H1 (cell line): ENCODE results near the gene MEN1. TPM values are rescaled to one million over a fixed set of nuclear protein-coding genes. Genes with fewer than 3 reads are reported as not detected.

Experiments
- CEBPB ChIP-seq: IDR thresholded peaks from 2 replicates; pipeline ENCODE4 v1.6.1; 2012; ENCODE audit warnings: low read depth, low read length
- CHD1 ChIP-seq: IDR thresholded peaks from 2 replicates; pipeline ENCODE4 v1.6.1; 2012; ENCODE audit warnings: low read depth, low read length, improper control_type of control experiment
- JUN ChIP-seq: IDR thresholded peaks from 2 replicates; pipeline ENCODE4 v1.6.1; 2011; ENCODE audit warnings: low read depth, mild to moderate bottlenecking, improper control_type of control experiment, low read length
- KDM4A ChIP-seq: IDR thresholded peaks from one replicate; pipeline ENCODE4 v1.7.1; 2012; ENCODE audit warnings: low read depth, mild to moderate bottlenecking, moderate library complexity, low read length, inconsistent platforms; ENCODE audit not compliant: severe bottlenecking
- PHF8 ChIP-seq: fragments of 200-600 bp; sonication (generic); conservative IDR thresholded peaks from 2 replicates; pipeline ENCODE4 v1.7.1; 2012; ENCODE audit warnings: low read depth, mild to moderate bottlenecking, inconsistent platforms, low read length, moderate library complexity
- SRF ChIP-seq: IDR thresholded peaks from 2 replicates; pipeline ENCODE4 v1.6.1; 2011; ENCODE audit warnings: mild to moderate bottlenecking, low read depth, low read length, moderate library complexity
- TCF12 ChIP-seq: IDR thresholded peaks from 2 replicates; pipeline ENCODE4 v1.6.1; 2011; ENCODE audit warnings: low read depth, mild to moderate bottlenecking, low read length
- polyA plus RNA-seq, 7 experiments: library from polyadenylated mRNA; depleted of rRNA in 3 of 7; stranded (reverse) in 5 of 7; unstranded in 2 of 7; fragments of >200 nt in 5 of 7; fragments of 200-250 nt in 2 of 7; gene quantifications; 1 replicate in 5 of 7; 2 replicates in 1 of 7; 4 replicates in 1 of 7; pipeline versions ENCODE4 v1.2.1 to v1.2.3, GENCODE V29; 2011 to 2013; ENCODE audit warnings: missing spikeins in 2 of 7, mixed read lengths in 2 of 7
- total RNA-seq: library from RNA; stranded (reverse); fragmentation: NEBNext Ultra II Directional; extraction: Animal tissue kit (Norgen Biotek cat#: 25700); gene quantifications from 2 replicates; pipeline ENCODE4 v1.2.1, GENCODE V29; 2021
- TF ChIP-seq, protein P1 (sequence below): fragments of 300-600 bp; sonication (generic); IDR thresholded peaks from 2 replicates; pipeline ENCODE4 v1.7.1; 2012; ENCODE audit warnings: low read length, moderate library complexity, mild to moderate bottlenecking, inconsistent platforms; ENCODE audit not compliant: insufficient replicate concordance

MEN1 gene
- total and polyA plus RNA-seq, 2 of the 8 experiments (the other 6 are each of a cell fraction or from before 2014, with no cell fraction given), result 47.2 to 56.3 TPM

DNA sequence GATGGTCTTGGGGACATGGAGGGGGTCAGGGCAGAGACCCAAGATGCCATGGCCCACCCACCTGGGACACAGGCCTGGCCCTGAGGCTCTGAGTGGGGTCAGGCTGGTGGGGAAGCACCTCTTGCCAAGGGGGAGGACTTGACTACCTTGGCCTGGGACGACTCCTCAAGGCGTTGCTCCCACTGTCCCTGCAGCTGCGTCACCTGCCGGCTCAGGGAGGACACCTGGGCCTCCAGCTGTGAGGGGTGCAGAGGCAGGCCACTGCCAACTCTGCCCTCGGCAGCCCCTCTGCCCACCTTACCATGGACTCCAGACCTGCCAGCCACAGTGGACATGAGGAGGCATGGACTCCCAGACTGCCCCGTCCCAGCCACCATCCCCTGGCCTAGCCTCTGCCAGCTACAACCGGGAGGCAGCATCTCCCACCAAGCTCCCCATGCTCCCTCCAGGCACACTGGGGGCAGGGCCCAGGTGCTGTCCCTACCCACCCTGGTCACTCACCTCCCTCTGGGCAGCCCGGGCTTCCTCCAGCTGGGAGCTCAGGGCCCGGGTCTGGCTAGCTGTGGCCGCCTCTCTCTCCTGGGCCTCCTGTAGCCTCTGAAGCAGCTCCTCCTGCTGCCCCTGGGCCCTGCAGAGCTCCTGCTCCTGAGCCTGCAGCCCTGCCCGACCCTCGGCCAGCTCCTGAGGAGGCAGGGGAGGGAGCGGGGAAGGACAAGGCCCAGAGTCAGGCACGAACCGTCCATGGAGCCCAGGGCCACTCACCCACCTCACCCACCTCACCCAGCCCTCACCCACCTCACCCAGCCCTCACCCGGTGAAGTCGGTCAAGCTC is 25.5 kb upstream of the MEN1 start (continued):
- no peak for TF ChIP-seq KDM4A
- TF ChIP-seq SRF, result no peak
- TF ChIP-seq TCF12, result no peak
- TF ChIP-seq PHF8, result no peak
- TF ChIP-seq CHD1, result no peak
- TF ChIP-seq, protein P1, sequence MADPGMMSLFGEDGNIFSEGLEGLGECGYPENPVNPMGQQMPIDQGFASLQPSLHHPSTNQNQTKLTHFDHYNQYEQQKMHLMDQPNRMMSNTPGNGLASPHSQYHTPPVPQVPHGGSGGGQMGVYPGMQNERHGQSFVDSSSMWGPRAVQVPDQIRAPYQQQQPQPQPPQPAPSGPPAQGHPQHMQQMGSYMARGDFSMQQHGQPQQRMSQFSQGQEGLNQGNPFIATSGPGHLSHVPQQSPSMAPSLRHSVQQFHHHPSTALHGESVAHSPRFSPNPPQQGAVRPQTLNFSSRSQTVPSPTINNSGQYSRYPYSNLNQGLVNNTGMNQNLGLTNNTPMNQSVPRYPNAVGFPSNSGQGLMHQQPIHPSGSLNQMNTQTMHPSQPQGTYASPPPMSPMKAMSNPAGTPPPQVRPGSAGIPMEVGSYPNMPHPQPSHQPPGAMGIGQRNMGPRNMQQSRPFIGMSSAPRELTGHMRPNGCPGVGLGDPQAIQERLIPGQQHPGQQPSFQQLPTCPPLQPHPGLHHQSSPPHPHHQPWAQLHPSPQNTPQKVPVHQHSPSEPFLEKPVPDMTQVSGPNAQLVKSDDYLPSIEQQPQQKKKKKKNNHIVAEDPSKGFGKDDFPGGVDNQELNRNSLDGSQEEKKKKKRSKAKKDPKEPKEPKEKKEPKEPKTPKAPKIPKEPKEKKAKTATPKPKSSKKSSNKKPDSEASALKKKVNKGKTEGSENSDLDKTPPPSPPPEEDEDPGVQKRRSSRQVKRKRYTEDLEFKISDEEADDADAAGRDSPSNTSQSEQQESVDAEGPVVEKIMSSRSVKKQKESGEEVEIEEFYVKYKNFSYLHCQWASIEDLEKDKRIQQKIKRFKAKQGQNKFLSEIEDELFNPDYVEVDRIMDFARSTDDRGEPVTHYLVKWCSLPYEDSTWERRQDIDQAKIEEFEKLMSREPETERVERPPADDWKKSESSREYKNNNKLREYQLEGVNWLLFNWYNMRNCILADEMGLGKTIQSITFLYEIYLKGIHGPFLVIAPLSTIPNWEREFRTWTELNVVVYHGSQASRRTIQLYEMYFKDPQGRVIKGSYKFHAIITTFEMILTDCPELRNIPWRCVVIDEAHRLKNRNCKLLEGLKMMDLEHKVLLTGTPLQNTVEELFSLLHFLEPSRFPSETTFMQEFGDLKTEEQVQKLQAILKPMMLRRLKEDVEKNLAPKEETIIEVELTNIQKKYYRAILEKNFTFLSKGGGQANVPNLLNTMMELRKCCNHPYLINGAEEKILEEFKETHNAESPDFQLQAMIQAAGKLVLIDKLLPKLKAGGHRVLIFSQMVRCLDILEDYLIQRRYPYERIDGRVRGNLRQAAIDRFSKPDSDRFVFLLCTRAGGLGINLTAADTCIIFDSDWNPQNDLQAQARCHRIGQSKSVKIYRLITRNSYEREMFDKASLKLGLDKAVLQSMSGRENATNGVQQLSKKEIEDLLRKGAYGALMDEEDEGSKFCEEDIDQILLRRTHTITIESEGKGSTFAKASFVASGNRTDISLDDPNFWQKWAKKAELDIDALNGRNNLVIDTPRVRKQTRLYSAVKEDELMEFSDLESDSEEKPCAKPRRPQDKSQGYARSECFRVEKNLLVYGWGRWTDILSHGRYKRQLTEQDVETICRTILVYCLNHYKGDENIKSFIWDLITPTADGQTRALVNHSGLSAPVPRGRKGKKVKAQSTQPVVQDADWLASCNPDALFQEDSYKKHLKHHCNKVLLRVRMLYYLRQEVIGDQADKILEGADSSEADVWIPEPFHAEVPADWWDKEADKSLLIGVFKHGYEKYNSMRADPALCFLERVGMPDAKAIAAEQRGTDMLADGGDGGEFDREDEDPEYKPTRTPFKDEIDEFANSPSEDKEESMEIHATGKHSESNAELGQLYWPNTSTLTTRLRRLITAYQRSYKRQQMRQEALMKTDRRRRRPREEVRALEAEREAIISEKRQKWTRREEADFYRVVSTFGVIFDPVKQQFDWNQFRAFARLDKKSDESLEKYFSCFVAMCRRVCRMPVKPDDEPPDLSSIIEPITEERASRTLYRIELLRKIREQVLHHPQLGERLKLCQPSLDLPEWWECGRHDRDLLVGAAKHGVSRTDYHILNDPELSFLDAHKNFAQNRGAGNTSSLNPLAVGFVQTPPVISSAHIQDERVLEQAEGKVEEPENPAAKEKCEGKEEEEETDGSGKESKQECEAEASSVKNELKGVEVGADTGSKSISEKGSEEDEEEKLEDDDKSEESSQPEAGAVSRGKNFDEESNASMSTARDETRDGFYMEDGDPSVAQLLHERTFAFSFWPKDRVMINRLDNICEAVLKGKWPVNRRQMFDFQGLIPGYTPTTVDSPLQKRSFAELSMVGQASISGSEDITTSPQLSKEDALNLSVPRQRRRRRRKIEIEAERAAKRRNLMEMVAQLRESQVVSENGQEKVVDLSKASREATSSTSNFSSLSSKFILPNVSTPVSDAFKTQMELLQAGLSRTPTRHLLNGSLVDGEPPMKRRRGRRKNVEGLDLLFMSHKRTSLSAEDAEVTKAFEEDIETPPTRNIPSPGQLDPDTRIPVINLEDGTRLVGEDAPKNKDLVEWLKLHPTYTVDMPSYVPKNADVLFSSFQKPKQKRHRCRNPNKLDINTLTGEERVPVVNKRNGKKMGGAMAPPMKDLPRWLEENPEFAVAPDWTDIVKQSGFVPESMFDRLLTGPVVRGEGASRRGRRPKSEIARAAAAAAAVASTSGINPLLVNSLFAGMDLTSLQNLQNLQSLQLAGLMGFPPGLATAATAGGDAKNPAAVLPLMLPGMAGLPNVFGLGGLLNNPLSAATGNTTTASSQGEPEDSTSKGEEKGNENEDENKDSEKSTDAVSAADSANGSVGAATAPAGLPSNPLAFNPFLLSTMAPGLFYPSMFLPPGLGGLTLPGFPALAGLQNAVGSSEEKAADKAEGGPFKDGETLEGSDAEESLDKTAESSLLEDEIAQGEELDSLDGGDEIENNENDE, result no peak
- TF ChIP-seq JUN, result no peak
- TF ChIP-seq CEBPB, result no peak
